Measurements from ENCODE around the gene BATF3.
"Not testable (repeated sequence)": the region's sequence is repeated elsewhere in the genome, so short reads cannot be mapped to it uniquely, and the experiment has no call there.

Gene BATF3

DNA sequence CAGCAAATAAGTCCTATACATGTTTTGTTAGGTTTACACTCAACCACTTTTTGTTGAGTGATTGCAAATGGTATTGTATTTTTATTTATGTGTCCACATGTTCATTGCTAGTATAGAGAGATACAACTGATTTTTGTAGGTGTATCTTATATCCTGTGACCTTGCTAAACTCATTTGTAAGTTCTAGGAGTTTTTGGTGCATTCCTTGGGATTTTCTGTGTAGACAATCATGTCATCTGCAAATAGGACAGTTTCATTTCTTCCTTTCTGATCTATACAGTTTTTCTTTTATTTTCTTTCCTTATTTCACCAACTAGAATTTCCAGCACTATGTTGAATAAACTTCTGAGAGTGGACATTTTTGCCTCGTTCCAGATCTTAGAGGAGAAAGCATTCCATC is 16.5 kb upstream of the BATF3 start:
- H3K4me2 ChIP-seq (ENCODE audit: low read length) = no peak overlapping the region
- H3K27me3 ChIP-seq (ENCODE audit: control insufficient read depth, insufficient read depth, low read length) = no peaks in the 10 kb centered on the region
- H3K36me3 ChIP-seq (ENCODE audit: control insufficient read depth, insufficient read depth, low read length) = no peaks in the 10 kb centered on the region
- no peaks in the 10 kb centered on the region for H3K79me2 ChIP-seq
- no peak overlapping the region for H3K27ac ChIP-seq
- no peak overlapping the region for H3K4me3 ChIP-seq (ENCODE audit: low read depth, low read length)
- no peak overlapping the region for H3K9ac ChIP-seq
- no peak overlapping the region for H2AFZ ChIP-seq
- H3K9me3 ChIP-seq (ENCODE audit: control insufficient read depth, low read length) = no peaks in the 10 kb centered on the region
- H3K4me1 ChIP-seq = no peaks in the 10 kb centered on the region
- TF ChIP-seq, protein P1, sequence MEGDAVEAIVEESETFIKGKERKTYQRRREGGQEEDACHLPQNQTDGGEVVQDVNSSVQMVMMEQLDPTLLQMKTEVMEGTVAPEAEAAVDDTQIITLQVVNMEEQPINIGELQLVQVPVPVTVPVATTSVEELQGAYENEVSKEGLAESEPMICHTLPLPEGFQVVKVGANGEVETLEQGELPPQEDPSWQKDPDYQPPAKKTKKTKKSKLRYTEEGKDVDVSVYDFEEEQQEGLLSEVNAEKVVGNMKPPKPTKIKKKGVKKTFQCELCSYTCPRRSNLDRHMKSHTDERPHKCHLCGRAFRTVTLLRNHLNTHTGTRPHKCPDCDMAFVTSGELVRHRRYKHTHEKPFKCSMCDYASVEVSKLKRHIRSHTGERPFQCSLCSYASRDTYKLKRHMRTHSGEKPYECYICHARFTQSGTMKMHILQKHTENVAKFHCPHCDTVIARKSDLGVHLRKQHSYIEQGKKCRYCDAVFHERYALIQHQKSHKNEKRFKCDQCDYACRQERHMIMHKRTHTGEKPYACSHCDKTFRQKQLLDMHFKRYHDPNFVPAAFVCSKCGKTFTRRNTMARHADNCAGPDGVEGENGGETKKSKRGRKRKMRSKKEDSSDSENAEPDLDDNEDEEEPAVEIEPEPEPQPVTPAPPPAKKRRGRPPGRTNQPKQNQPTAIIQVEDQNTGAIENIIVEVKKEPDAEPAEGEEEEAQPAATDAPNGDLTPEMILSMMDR (IDR thresholded peaks at IDR 0.05) = no peak

DNA sequence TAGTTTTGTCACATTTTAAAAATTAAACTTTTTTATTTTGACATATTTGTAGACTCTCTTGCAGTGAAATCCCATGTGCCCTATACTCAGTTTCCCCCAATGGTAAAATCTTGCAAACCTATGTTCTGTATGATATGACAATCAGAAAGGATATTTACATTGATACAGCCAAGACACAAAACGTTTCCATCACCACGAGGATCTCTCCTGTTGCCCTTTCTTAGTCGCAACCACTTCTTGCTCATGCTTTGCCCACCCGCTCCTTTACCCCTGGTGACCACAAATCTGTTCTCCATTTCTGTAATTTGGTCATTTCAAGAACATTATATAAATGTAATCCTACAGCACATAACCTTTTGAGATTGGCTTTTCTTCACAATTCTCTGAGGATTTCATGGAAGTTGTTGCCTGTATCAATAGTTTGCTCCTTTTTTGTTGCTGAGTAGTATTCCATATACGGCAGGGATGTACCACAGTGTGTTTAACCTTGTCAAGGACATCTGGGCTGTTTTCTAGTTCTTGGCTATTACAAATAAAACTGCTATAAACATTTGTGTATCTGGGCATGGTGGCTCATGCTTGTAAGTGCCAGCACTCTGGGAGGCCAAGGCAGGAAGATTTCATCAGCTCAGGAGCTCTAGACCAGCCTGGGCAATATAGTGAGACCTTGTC is 14.0 kb upstream of the BATF3 start:
- Histone ChIP-seq H3K9ac (no peak overlapping the region), H3K27ac (no peak overlapping the region), H3K27me3 (ENCODE audit: control insufficient read depth, insufficient read depth, low read length) (no peaks in the 10 kb centered on the region), H3K36me3 (ENCODE audit: control insufficient read depth, insufficient read depth, low read length) (no peaks in the 10 kb centered on the region), H3K4me2 (ENCODE audit: low read length) (no peak overlapping the region), H2AFZ (no peak overlapping the region), H3K79me2 (no peaks in the 10 kb centered on the region), H3K4me1 (no peaks in the 10 kb centered on the region), H3K4me3 (ENCODE audit: low read depth, low read length) (no peak overlapping the region), H3K9me3 (ENCODE audit: control insufficient read depth, low read length) (no peaks in the 10 kb centered on the region)
- TF ChIP-seq, protein P1 (IDR thresholded peaks at IDR 0.05) = no peak

DNA sequence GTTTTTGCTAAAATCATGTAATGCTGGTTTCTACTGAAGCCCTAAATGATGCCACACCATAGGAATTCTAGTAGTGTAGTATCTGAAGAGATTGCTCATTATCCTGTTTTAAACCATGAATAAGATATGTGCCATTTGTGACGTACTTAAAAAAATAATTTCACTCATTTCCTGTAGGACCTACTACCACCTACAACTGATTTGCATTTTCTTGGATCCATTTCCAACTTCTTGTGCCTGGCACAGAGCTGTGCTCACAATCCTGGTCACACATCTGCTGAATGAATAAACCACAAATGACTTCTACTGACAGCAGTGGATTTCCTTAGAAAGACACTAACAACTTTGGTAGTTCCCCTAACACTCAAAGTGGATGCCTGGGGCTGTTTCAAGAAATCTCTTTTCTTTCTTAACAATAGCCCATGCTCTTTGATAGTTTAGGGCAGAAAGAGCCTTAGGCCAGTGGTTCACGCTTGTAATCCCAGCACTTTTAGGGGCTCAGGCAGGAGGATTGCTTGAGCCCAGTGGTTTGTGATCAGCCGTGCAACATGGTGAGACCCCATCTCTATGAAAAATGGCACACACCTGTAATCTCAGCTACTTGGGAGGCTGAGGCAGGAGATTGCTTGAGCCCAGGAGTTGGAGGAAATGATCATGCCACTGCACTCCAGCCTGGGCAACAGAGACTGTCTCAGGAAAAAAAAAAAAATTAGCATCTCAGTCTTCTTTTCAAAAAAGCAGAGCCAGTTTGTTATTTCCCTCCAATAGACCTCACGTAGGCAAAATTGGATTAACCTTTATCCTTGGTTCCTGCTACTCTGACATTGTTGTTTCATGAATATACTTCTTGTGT is 13.0 kb upstream of the BATF3 start:
- Histone ChIP-seq H3K4me1 (no peaks in the 10 kb centered on the region), H3K79me2 (no peaks in the 10 kb centered on the region), H3K4me2 (ENCODE audit: low read length) (no peak overlapping the region), H3K4me3 (ENCODE audit: low read depth, low read length) (no peak overlapping the region), H3K27me3 (ENCODE audit: control insufficient read depth, insufficient read depth, low read length) (no peaks in the 10 kb centered on the region), H3K27ac (no peak overlapping the region), H3K9me3 (ENCODE audit: control insufficient read depth, low read length) (no peaks in the 10 kb centered on the region), H3K9ac (no peak overlapping the region), H3K36me3 (ENCODE audit: control insufficient read depth, insufficient read depth, low read length) (no peaks in the 10 kb centered on the region), H2AFZ (no peak overlapping the region)
- TF ChIP-seq, protein P1 (IDR thresholded peaks at IDR 0.05) = no peak

DNA sequence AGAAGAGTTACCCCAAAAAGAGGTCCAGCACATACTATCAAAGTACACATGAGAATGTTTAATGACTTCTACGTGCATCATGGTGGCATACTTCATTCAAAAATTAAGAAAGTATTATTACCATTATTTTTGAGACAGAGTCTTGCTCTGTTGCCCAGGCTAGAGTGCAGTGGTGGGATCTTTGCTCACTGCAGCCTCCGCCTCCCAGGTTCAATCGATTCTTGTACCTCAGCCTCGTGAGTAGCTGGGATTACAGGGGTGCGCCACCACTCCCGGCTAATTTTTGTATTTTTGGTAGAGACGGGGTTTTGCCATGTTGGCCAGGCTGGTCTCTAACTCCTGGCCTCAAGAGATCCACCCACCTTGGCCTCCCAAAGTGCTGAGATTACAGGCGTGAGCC is 12.3 kb upstream of the BATF3 start:
- not testable (repeated sequence) for H3K79me2 ChIP-seq; H3K4me3 ChIP-seq (ENCODE audit: low read depth, low read length); H3K9me3 ChIP-seq (ENCODE audit: control insufficient read depth, low read length); H3K4me1 ChIP-seq; H3K27ac ChIP-seq; H3K4me2 ChIP-seq (ENCODE audit: low read length); H3K36me3 ChIP-seq (ENCODE audit: control insufficient read depth, insufficient read depth, low read length); H3K9ac ChIP-seq; H3K27me3 ChIP-seq (ENCODE audit: control insufficient read depth, insufficient read depth, low read length); H2AFZ ChIP-seq

DNA sequence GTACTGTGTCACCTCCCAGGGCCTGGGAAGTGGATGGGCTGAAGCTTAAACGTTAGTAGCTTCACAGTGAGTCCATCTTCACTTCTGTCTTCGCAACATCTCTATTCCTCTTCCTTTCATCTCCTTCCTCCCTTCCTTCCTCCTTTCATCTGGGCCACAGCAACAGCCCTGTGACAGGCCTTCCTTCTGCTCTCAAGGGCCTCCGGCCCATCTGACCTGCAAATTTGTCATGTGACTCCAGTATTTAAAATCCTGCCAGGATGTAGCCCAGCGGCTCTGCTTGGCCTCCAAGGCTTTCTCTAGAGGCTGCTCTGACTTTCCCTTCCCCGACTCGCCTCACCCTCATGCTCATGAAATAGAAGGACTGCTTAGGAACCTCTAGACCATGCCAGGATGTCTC is 10.9 kb upstream of the BATF3 start:
- Histone ChIP-seq H3K79me2 (no peaks in the 10 kb centered on the region), H3K27me3 (ENCODE audit: control insufficient read depth, insufficient read depth, low read length) (no peaks in the 10 kb centered on the region), H3K9me3 (ENCODE audit: control insufficient read depth, low read length) (no peaks in the 10 kb centered on the region), H3K4me2 (ENCODE audit: low read length) (no peak overlapping the region), H3K4me3 (ENCODE audit: low read depth, low read length) (no peak overlapping the region), H3K27ac (no peak overlapping the region), H2AFZ (no peak overlapping the region), H3K9ac (no peak overlapping the region), H3K36me3 (ENCODE audit: control insufficient read depth, insufficient read depth, low read length) (no peaks in the 10 kb centered on the region), H3K4me1 (no peaks in the 10 kb centered on the region)
- TF ChIP-seq, protein P1 (IDR thresholded peaks at IDR 0.05) = no peak

Measured in parathyroid adenoma (tissue), 2 donors.